HG03457 (cell line): Measurements from ENCODE around the gene TMEM174.

Experiments used
- ATAC-seq: cut with Tn5 transposase; IDR thresholded peaks from one replicate; pipeline ENCODE4 v1.9.1; 2021; ENCODE audit warnings: moderate number of reproducible peaks; ENCODE audit not compliant: unreplicated experiment

Gene TMEM174

DNA sequence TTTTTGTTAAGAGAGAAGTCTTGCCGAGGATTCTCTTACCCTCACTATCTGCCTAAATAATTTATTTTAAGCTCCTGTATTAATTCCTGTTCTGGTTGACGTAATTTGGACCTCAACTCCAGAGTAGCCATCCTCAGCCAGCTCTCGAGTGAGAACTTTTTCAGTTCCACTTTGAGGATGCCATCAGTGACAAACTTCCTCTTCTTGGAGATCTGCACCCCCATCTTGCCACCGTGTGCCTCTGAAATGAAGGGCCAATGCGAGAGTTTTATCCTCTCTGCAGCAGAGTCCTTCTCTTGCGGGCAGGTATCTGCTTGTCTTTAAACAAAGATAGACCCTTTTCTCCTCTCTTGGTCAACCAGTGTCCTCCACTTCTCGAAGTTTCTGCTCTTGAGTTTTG is 19.5 kb upstream of the TMEM174 start:
- no peak for ATAC-seq

DNA sequence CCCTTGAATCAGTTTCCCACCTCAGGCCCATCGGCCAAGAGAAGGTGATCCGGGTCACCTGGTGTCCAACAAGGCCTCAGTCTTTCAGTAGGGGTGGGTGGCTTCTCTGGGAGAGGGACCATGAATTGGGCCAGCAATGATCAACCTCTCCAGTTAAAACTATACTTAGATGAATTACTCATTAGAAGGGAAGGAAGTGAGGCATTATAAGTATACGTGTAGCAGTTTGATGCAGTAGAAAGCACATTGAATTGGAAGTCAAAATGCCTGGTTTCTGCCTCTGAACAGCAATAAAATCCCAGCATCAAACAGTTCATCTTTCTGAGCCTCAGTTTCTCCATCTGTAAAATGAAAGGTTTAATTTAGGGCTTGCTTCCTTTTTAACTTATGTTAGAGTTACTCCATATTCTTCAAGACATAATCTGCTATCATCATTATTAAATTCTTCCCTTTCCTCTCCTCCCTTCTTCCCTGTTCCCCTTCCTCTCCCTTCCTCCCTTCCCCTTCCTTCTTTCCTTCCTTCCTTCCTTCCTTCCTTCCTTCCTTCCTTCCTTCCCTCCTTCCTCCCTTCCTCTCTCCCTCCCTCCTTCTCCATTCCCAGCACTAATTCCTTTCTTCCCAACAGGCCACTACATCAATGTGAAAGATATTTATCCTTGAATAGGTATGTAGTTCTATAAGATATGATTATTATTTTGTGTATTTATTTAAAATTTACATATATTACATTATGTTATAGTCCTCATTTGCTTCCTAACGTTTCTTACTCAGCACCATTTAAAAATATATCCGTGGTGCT is 18.6 kb upstream of the TMEM174 start:
- ATAC-seq: no peak

DNA sequence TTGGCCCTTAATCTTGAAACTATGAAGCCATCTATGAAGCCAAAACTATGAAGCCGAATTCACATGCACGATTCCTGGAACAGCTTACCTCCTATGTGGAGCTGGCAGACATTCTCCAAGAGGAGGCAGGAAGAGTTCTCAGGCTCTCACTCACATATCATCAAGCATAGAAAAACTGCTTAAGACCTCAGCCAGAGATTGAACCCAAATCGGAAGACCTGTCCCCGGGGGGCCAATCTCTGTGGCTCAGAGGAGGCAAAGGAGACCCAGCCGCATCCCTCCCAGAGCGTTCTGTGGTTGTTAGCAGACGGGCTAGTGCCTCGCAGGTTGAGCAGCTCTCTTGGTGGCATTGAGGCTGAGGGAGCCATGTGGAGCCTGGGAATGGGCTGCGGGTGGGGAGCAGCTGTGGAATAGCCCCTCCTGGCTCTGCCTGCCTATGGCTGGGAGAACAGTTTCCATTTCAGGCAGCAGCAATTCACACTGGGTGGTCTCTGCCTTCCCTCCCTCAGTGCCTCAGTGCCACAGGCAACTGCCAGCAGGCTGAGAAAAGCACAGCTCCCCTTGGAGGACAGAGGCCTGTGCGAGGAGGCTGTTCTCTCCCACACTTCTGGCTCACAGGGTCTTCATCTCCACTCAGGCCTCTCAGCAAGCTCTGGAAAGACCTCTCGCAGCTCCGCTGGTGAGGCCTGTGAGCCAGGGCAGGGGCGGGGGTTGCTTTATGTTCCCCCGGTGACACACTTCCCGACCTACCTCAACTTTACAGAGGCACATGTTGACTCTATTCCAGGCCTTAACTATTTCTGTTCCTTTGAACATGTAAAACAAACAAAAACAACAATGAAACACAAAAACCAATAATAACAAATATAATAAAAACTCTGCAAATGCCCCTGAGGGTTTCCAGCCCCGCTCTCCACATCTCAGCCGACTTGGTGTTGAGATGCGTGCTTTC is 17.4 kb upstream of the TMEM174 start:
- no peak for ATAC-seq

DNA sequence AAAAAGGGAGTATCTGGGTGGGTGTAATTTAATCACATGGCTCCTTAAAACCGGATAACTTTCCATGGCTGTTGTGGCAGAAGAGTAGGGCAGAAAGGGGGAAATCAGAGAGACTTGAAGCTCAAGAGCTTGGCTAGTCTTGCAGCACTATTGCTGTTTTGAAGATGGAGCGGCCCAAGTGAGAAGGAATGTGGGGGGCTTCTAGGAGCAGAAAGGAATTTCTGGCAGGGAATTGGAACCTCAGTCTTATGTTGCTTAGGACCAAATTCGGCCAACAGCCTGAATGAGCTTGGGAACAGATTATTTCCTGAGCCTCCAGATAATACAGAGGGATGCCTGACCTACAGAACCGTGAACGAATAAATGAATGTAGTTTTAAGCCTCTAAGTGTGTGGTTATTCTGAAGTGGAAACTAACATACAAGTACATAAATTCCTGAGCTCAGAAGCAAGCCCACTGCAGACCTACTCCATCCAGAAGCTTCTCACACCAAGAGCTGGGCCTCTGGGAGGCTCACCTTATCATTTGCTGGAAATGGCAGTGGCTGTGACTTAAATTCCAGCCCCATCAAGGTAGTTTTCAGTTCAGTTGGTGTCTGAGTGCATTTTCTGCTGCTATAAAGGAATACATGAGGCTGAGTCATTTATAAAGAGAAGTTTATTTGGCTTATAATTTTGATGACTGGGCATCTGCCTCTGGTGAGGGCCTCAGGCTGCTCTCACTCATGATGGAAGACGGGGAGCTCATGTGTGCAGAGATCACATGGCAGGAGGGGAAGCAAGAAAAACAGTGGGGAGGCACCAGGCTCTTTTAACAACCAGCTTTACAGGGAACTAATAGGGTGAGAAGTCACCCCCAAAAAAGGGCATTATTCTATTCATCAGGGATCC is 15.3 kb upstream of the TMEM174 start:
- no peak for ATAC-seq

DNA sequence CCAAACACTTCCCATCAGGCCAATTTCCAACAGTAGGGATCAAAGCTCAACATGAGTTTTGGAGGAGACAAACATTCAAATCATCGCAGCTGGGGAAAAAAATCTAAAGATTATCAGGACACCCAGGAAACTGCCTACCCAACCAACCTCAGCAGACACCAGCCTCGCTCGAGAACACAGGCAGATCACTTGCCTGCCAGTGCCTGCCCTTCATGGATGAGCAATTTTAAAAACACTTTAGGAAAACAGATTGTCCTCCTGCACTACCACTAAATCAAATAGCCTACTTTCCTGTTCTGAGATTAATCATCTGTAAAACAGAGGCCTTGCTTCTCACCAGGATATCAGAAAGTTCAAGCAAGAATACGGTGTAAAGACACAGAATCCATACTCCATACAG is 14.7 kb upstream of the TMEM174 start:
- ATAC-seq: no peak

DNA sequence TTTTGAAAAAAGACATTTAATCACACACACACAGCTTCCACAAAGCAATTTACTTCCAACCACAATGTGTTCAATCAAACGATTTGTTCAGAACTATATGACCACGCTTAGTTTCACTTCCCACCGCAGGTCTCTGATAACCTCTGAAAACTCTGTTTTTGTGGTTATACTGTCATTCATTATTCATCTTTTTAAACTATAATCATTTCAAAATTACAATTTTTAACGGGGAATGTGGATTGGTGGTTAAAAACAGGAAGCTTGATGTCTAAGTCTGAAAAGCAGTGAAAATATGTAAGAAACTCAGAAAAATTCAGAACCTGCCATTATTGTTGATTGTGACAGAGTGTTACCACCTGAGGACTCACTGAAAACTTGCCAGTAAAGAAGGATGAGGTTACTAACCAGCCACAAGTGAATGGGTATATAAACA is 12.7 kb upstream of the TMEM174 start:
- ATAC-seq: peak; percentile 89

DNA sequence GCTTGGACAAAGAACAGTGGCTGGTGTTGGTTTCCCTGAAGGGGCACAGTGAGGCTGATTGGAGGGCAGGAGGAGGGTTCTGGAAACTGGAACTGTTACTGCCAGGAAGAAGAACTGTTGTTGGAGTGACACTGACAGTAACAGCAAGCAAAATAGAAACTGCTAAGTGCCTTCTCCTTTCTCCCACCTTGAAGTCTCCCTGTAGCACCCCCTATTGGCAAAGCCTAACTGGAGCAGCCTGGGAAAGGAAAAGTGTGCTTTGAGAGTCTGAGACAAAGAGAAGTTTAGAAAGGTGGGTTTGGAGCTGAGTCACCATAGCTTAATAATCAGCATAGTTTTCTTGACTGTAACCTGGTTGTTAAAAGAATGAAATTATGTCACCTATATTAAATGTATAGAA is 2.5 kb upstream of the TMEM174 start:
- no peak for ATAC-seq

DNA sequence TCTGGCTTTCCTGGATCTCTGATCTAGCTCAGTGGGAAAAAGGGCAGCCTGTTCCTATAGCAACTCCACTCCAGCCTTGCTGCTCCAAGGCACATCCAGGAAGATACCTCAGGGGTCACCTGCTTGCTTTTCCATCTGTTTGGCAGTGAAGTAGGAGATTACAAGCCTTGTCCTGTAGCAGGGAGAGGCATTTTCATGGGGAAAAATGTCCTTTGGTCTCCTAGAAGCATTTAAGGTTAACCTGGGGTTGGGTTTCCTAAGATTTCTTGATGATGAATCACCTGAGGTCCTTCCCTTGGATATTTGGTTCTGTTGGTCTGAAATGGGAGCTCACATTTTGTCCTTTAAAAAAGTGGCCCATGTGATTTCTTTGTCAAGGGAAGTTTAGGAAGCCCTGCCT is 1.5 kb upstream of the TMEM174 start:
- no peak for ATAC-seq

DNA sequence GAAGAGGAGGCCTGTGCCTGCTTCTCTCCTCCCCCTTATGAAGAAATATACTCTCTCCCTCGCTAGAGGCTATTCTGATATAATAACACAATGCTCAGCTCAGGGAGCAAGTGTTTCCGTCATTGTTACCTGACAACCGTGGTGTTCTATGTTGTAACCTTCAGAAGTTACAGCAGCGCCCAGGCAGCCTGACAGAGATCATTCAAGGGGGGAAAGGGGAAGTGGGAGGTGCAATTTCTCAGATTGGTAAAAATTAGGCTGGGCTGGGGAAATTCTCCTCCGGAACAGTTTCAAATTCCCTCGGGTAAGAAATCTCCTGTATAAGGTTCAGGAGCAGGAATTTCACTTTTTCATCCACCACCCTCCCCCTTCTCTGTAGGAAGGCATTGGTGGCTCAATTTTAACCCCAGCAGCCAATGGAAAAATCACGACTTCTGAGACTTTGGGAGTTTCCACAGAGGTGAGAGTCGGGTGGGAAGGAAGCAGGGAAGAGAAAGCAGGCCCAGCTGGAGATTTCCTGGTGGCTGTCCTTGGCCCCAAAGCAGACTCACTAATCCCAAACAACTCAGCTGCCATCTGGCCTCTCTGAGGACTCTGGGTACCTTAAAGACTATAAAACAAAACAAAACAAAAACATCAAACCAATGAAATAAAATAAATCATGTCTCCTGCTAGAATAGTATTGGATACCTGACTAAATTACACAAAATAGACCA is 1.3 kb downstream of the TMEM174 start:
- ATAC-seq: no peak

DNA sequence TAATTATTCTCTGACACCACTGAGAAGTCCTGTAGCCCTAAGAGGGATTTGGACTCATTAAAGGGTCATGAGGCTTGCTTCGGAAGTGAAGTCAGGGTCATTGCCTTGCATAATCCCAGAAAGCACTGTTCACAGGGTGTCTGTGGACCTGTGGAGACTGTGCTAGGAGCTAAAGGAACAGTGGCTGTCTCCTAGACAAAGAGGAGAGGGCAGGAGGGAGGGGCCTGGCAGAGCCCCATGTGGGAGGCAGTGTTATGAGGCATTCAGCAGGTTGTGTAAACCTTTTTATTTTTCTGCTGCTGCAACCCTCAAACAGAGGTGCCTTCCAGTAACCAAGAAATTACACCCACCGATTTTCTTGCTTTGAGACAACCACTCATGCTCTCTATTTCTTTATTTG is 3.3 kb downstream of the TMEM174 start:
- no peak for ATAC-seq

DNA sequence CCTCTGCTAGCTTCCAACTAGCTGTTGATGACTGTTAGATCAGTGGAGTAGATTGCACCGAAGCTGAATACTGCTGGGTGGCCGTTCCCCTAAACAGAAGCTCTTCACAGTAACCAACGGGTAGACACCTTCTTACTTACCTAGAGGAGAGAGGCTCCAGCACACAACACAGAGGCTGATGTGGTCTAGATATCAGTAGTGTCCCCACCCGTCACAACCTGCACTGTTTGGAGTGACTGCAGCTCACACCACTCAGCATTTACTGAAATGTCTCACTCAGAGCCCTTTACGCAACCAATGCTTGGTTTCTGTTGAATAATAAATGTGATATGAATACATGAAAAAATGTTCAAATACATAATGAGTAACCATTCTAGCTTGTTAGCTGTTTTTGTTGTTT is 5.3 kb downstream of the TMEM174 start:
- ATAC-seq: no peak

DNA sequence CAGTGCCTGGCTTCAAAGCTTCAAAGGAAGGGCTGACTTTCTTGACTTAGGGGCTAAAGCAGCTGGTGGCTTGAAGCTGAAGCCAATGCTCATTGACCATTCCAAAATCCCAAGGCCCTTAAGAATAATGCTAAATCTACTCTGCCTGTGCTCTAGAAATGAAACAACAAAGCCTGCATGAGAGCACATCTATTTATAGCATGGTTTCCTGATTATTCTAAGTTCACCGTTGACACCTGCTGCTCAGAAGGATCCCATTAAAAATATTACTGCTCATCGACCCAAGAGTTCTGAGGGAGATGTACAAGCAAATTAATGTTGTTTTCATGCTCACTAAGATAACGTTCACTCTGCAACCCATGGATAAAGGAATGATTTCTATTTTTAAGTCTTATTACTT is 6.7 kb downstream of the TMEM174 start:
- ATAC-seq: no peak

DNA sequence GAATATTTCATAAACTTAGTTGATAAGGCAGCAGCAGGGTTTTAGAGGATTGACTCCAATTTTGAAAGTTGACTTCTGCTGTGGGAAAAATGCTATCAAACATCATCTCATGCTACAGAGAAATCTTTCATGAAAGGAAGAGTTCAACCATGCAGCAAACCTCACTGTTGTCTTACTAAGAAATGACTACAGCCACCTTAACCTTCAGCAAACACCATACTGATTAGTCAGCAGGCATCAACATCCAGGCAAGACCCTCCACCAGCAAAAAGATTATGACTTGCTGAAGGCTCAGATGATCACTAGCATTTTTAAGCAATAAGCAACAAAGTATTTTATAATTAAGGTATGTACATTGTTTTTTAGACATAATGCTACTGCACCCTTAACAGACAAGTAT is 7.6 kb downstream of the TMEM174 start:
- no peak for ATAC-seq

DNA sequence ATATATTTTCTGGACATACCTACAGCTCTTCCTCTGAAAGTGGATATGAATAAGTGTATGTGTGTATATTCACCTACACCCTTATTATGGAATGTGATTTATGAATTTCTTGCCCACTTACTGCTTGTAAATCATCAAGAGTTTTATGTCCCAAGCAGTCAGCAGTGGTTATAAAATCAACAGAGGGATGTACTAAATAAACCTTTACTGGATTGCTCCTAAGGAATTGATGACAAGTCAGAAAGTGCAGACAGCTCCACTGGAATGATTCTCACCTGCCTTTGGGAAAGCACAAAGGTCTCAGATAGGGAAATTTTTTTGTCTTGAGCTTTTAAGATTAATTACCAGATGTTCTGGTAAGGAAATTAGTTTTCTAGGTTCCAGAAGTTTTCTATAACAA is 9.3 kb downstream of the TMEM174 start:
- ATAC-seq: no peak

DNA sequence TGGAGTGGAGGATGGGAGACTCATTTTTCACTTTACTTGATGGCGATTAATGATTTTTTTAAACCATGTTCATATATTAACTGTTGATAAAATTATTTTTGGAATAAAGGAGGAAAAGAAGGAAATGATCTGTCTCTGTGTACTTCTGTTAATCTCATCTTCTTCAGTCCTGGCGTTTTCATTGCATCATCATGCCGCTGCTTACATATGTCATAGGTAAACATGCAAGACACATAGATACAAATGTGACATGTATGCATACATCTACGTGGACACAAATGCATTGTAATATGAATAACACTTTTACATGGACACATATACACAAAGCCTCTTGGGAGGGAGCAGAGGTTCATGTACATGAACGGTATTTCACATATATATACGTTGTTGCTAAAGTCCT is 10.0 kb downstream of the TMEM174 start:
- ATAC-seq: no peak

DNA sequence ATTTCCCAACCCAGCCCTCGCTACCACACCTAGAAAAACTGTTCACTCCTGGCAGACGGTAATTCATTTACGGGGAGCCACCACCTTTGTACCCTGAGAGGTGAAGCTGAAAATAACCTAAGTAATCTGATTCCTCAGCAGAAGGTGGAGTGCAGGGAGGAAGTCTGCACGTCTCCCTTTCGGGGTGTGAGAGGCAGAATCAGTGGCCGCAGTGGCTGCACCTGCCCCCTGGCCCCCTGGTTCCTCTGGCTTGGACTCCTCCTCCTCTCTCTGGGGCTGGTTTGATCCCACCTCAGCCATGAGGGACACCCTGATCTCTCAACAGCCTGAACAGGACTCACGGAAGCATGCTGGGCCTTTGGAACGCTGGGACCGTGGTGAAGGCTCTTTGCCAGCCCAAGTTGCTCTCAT is 10.5 kb downstream of the TMEM174 start:
- ATAC-seq: no peak

DNA sequence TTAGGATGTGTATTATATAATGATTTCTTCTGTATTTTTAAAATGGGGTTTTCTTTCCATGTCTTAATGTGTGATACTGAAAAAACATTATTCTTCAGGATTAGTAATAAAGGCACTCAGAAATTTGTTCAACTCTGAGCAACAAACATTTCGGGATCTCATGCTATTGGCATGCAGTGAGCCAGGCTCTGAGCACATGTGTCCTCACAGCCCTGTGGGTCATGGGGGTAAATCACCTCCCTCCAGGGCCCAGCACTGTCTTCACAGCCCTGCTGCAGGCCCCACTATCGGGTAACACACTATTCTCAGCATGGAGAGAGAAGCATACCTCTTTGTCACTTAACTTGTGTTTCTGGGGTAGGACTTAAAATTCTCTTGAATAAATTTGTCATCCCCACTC is 14.0 kb downstream of the TMEM174 start:
- no peak for ATAC-seq

DNA sequence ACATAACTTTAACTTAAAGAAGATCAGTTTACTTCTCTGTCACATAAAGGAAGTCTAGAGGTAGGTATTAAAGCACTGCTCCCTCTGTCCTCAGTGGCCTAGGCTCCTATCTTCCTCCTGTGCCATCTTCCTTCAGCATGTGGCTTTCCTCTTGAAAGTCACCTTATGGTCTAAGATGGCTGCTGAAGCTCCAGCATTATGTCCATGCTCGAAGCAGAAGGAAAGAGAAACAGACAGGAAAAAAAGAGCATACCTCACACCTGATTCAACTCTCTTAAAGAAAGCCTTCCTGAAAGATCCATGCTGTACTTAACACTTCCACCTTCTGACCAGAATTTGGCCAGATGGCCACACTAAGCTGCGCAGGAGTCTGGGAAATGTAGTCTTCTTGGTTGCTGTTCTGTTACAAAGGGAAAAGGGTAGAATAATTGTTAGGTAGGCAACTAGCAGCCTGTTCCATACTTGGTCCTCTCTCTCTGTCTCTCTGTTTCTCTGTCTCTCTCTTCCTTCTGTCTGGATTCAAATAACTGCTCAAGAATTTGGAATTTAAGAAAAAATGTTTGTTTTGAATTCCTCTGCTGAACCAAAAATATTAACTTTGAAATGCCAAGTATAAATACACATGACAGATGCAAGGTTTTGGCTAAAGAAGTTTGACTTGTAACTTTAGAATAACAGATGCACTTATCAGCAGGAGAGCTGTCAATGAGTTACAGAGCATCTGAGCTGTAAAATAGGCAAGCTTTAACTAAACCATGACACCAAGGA is 16.0 kb downstream of the TMEM174 start:
- ATAC-seq: no peak

DNA sequence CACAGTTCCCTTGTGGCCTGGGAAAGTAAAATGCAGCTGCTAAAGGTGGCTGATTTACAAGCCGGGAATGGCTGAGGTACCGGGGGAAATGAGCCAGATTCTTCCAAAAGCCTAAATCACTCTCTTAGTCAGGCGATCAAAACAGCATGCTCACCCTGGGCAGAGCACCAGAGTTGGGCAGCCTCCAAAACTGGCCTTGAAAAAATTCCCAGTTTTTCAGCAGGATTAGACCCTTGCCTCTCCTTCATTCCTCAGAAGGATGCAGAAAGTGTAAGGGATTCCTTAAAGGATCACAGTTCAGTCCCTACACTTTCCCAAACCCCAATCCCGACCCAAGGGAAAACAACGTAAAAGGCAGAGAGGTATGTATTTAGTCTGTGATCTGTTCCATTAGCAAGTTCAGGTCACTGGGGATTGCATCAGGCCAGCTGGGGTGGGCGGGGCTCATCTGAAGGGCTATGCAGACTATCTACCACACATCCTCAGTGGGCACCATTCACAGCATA is 16.9 kb downstream of the TMEM174 start:
- no peak for ATAC-seq
